ENCODE data around the gene ADRA2A.

DNA sequence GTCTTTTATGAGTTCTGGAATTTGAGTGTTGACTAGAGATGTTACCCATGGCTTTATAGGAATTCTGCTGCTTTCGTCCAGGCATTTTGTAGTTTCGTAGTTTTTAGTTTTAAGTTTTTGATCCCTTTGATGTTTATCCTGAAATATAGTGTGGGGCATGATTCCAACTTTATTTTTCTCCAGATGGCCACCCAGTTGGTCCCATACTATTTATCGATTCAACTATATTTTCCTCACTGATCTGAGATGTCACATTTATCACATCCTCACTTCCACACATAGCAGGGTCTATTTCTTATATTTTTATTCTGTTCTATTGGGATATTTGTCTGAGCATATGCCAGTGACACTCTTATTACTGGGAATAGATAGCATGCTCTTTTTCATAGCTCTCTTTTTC is 33.9 kb downstream of the ADRA2A start:
- TF ChIP-seq, protein P1, sequence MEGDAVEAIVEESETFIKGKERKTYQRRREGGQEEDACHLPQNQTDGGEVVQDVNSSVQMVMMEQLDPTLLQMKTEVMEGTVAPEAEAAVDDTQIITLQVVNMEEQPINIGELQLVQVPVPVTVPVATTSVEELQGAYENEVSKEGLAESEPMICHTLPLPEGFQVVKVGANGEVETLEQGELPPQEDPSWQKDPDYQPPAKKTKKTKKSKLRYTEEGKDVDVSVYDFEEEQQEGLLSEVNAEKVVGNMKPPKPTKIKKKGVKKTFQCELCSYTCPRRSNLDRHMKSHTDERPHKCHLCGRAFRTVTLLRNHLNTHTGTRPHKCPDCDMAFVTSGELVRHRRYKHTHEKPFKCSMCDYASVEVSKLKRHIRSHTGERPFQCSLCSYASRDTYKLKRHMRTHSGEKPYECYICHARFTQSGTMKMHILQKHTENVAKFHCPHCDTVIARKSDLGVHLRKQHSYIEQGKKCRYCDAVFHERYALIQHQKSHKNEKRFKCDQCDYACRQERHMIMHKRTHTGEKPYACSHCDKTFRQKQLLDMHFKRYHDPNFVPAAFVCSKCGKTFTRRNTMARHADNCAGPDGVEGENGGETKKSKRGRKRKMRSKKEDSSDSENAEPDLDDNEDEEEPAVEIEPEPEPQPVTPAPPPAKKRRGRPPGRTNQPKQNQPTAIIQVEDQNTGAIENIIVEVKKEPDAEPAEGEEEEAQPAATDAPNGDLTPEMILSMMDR (IDR thresholded peaks at IDR 0.05) = no peak
- no peak for TF ChIP-seq POLR2A (IDR thresholded peaks at IDR 0.05)

Data from heart left ventricle (tissue), 13 donors.